Activated CD8-positive, alpha-beta memory T cell treated with anti-CD3 and anti-CD28 coated beads, Interleukin-2, amount 50 U/mL, for 1 hour (primary cell): ENCODE data around the gene TAOK3.
A peak's percentile ranks its signal among the peaks of the same experiment; 100 is the strongest.
"Not testable (repeated sequence)": the region's sequence is repeated elsewhere in the genome, so short reads cannot be mapped to it uniquely, and the experiment has no call there.

ENCODE experiments used
- DNase-seq: peaks from one replicate; pipeline ENCODE4 v3.0.0-alpha.2; 2020; ENCODE audit errors: extremely low read depth

The TAOK3 gene

GRCh38 chr12:118372541-118373495 is at the start of gene TAOK3:
TSS of gene TAOK3 (minus strand) at chr12:118372907. CDS start at chr12:118255567, 117,340 bp downstream.
- peak; percentile 94 for DNase-seq

- no peak for DNase-seq
Observed at GRCh38 chr12:118420673-118421072, 48.0 kb upstream of the TAOK3 start.

- DNase-seq, result no peak
Observed at GRCh38 chr12:118418385-118419057, 45.8 kb upstream of the TAOK3 start.

DNA sequence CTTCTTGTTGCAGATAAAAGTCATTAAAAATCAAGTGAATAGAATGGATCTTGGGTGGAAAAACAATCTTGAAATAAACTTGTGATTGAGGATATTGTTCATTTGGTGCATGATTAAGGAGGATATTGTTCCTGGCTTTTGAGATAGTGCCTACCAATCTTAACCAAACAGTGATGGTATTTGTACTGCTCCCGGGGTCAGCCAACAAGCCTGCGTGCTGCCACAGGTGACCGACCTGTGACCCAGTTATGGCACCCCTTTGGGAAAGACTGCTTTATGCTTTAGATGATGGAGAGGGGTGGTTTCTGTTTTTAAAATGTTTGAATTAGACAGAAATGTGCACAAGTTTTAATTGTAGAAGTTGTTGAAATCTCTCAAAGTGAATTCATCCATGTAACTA is 45.2 kb upstream of the TAOK3 start:
- DNase-seq, result no peak

- DNase-seq, result no peak
Observed at GRCh38 chr12:118409834-118410233, 37.1 kb upstream of the TAOK3 start.

DNA sequence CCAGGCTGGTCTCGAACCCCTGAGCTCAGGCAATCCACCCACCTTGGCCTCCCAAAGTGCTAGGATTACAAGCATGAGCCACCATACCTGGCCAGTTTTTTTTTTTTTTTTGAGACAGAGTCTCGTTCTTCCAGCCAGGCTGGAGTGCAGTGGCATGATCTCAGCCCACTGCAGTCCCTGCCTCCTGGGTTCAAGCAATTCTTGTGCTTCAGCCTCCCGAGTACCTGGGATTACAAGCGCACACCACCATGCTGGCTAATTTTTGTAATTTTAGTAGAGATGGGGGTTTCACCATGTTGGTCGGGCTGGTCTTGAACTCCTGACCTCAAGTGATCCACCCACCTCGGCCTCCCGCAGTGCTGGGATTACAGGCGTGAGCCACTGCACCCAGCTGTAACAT is 35.5 kb upstream of the TAOK3 start:
- not testable (repeated sequence) for DNase-seq

DNA sequence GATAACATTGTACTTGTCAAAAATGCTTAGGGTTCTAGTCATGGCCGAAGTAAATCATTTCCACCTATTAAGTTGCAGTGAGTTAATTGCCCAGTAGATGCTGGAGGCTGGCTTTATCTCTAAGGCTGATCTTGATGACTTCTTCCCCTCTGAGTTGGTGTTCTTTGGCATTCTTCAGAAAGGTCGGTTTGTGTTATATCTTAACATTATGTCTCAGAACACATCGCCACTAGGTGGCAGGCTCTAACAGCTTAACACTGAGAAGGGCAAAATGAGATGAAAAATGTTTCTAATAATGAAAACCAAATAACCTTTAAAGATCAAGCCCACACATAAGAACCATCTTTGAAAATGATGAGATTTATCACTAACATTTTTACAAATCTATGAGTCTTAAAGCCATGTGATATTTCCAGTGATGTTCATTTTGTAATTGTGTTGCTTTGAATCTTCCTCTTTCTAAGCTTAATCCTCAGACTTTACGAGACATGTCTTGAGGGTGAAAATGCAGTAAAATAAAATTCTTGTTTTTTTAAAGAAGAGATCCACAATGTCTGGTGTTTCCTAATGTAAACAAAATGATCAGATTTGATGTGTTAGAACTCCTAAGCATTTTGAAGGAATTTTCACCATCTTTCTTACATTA is 32.3 kb upstream of the TAOK3 start:
- peak; percentile 9 for DNase-seq

DNA sequence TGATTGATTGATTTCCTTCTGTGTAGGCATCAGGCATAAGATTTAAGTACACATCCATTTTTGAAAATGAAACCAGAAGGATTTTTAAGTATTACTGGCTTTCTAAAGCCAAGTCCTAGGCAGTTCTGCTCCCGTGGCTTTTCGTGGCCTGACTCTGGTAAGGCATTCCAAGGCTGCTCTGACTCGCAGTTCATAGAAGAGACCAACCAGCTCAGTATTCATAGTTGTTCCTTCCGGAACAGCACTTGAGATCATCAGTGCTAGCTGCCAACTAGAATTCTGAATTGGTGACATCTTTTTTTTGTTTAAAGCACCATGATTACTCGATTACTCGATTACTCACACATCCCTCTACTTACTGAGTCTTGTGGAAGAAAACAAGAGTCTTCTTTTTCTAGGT is 29.5 kb upstream of the TAOK3 start:
- no peak for DNase-seq

GRCh38 chr12:118398940-118399339 is 26.2 kb upstream of the TAOK3 start:
- DNase-seq, result no peak

GRCh38 chr12:118398524-118398923 is 25.8 kb upstream of the TAOK3 start:
- DNase-seq, result no peak

DNA sequence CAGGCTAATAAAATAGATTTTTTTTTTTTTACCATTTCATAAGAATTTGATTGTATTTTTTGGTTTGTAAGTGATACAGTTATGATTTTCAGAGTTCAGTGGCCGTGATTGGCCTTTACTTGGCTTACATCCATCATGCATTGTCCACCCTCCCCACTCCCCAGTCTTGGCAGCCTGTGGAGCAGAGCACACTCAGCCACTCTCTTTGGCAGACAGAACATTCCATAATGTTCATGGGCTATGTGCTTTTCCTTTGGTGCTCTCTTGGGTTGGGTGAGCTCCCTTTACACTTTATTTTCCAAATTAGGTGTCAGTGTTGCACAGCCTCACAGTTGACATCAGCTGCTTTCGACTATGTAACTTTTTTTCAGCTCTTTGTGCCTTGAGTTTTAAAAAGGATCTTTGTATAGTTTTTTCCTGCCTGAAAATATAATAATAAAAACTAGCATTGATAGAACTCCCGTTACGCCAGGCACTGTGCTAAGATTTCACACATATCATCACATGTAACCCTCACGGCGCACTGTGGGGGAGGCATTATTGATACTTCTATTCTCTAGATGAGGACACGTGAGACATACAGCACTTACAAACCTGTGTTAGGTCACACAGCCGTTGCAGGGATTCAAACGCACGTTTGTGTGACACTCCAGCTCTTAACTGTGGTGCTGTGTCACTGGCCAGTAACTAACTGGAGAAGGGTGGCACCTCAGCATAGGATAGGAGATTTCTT is 25.2 kb upstream of the TAOK3 start:
- DNase-seq, result no peak

- no peak for DNase-seq
Observed at GRCh38 chr12:118391836-118392235, 19.1 kb upstream of the TAOK3 start.

GRCh38 chr12:118391424-118391823 is 18.7 kb upstream of the TAOK3 start:
- no peak for DNase-seq

DNA sequence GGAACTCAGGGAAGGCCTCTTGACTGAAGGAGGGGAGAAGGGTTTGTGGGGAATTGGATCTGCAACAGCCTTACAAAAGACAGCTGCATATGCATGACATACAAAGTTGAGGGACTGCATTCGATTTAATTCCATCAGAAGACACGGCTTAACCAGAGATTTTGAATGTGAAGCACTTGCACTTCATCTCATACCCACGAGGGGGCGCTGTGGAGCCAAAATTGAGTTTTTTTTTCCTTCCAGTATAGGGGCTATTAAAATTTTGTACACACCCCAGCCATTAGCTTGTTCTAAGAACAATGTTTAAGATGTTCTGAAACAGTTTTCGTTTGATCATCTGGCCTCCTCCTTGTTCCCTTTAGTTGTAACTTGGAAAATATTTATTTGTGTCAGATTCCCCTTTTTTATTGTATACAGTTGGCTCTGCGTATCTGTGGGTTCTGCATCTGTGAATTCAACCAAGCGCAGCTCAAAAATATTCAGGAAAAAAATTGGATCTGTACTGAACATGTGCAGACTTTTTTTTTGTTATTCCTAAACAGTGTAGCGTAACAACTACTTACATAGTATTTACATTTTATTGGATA is 5.3 kb upstream of the TAOK3 start:
- DNase-seq, result peak; percentile 26

DNA sequence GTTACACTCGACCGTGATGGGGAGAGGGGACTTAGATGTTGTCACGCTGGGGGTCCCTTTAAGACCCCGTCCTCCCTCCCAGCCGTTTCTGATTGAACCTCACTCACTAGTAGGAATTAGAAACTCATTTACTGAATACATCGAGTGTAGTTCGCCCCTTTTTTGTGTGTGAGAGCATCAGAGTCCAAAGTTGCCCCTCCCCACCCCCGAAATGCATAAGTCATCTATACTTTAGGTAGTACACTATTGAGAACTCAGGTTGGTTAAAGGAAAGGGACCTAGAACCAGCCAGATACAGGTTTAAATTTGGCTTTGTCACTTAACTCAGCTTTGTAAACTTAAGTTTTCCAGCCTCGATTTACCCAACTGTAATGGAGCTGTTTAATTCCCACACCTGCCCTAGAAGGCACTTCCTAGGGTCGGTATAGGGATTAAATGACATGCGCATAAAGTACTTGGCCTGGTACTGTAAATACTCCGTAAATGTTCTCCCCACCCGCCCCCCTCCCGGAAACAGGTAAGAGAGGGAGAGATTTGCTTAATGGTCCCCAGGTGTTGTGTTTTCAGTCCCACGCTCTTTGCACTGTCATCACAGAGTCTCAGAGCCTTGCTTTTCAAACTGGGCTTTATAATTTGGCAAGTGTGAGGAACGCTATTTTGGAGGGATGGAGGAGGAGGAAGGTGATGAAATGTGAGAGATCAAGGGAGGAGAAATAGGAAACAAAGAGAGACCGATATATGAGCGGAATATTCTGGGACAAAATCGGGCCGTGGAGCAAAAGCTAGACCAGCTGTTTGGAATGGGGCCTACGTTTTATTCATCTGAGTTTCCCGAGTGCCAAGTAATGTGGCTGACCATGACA is 4.5 kb upstream of the TAOK3 start:
- no peak for DNase-seq

GRCh38 chr12:118376089-118377020 is 3.6 kb upstream of the TAOK3 start, which contains the start of gene SUDS3:
TSS of gene SUDS3 (plus strand) at chr12:118376555. CDS start at chr12:118376692, 137 bp downstream.
- peak; percentile 71 for DNase-seq

- no peak for DNase-seq
Observed at GRCh38 chr12:118375348-118375747, 2.6 kb upstream of the TAOK3 start.

DNA sequence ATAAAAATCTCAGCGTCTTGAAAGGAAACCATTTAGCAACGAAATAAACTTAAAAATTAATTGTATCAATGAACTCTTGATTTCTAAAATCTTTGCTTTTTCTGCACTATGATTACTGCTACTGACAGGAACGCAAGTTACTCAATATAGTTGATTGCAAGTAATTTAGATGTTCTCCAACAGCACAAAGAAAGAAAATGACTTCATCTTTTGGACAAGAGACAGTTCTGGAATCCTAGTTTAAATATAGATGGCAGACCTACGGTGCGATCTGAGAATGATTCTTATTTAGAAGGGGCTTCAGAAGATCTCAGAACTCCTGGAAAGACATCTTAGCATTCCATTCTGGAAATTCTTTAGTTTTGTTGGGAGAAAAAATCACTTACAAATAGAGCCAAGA is 2.2 kb upstream of the TAOK3 start:
- DNase-seq, result no peak

DNA sequence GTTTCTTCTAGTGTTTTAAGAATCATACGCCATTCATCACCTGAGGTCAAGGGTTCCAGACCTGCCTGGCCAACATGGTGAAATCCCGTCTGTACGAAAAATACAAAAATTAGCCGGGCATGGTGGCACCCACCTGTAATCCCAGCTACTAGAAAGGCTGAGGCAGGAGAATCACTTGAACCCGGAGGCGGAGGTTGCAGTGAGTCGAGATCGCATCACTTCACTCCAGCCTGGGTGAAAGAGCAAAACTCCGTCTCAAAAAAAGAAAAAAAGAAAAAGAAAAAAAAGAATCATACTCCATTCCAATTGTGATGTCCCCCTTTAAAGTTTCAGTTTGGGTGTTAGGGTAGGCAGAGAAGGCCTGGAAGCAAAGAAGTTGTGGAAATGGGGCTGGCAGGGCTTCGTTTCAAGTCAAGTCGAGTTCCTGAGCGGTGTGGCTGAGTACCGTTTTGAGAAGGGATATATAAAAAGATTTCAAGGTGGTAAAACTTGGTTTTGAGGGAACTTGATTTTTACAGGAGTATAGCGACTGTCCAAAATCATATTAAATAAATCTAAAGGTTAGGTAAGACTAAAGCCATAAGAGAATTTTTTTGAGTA is 1.5 kb upstream of the TAOK3 start:
- DNase-seq, result no peak
